ENCODE measurements around the gene THSD1.
"Not testable (repeated sequence)": the region's sequence is repeated elsewhere in the genome, so short reads cannot be mapped to it uniquely, and the experiment has no call there.

THSD1 gene

GRCh38 chr13:52414051-52414450, 8.1 kb upstream of the THSD1 start:
- DNase-seq (ENCODE audit: low spot score) = no peak
- no peak for TF ChIP-seq CTCF (IDR thresholded peaks at IDR 0.05; ENCODE audit: extremely low read depth, insufficient read depth, missing control alignments)
- in situ Hi-C loops (cut with MboI; ENCODE audit: low pct_unique_long_range_greater_than_20kb, low sequenced_read_pairs, unreplicated experiment) = no loop called here

- TF ChIP-seq CTCF (IDR thresholded peaks at IDR 0.05; ENCODE audit: extremely low read depth, insufficient read depth, missing control alignments) = no peak
- in situ Hi-C loops (cut with MboI; ENCODE audit: low pct_unique_long_range_greater_than_20kb, low sequenced_read_pairs, unreplicated experiment) = no loop called here
These were observed 6.2 kb upstream of the THSD1 start for GRCh38 chr13:52412128-52412527.

GRCh38 chr13:52411629-52412028, 5.7 kb upstream of the THSD1 start:
- in situ Hi-C loops (cut with MboI; ENCODE audit: low pct_unique_long_range_greater_than_20kb, low sequenced_read_pairs, unreplicated experiment) = no loop called here
- TF ChIP-seq CTCF (IDR thresholded peaks at IDR 0.05; ENCODE audit: extremely low read depth, insufficient read depth, missing control alignments) = no peak
- peak; percentile 31 for DNase-seq (ENCODE audit: low spot score)

More at GRCh38 chr13:52412128-52412527, 6.2 kb upstream of the THSD1 start:
- DNase-seq (ENCODE audit: low spot score) = no peak

- in situ Hi-C loops (cut with MboI; ENCODE audit: low pct_unique_long_range_greater_than_20kb, low sequenced_read_pairs, unreplicated experiment); DNase-seq (ENCODE audit: low spot score): not testable (repeated sequence)
These were observed 2.2 kb upstream of the THSD1 start for GRCh38 chr13:52408071-52408658.

- DNase-seq (ENCODE audit: low spot score); in situ Hi-C loops (cut with MboI; ENCODE audit: low pct_unique_long_range_greater_than_20kb, low sequenced_read_pairs, unreplicated experiment): not testable (repeated sequence)
These were observed 1.5 kb upstream of the THSD1 start for GRCh38 chr13:52407436-52407835.

- in situ Hi-C loops (cut with MboI; ENCODE audit: low pct_unique_long_range_greater_than_20kb, low sequenced_read_pairs, unreplicated experiment) = no loop called here
- TF ChIP-seq CTCF (IDR thresholded peaks at IDR 0.05; ENCODE audit: extremely low read depth, insufficient read depth, missing control alignments) = no peak
- DNase-seq (ENCODE audit: low spot score) = no peak
These were observed 657 bp upstream of the THSD1 start for GRCh38 chr13:52406629-52407028.

GRCh38 chr13:52405369-52405766, 604 bp downstream of the THSD1 start:
- in situ Hi-C loops (cut with MboI; ENCODE audit: low pct_unique_long_range_greater_than_20kb, low sequenced_read_pairs, unreplicated experiment) = no loop called here
- TF ChIP-seq CTCF (IDR thresholded peaks at IDR 0.05; ENCODE audit: extremely low read depth, insufficient read depth, missing control alignments) = no peak
- DNase-seq (ENCODE audit: low spot score) = no peak

GRCh38 chr13:52399708-52400107, 6.3 kb downstream of the THSD1 start:
- in situ Hi-C loops (cut with MboI; ENCODE audit: low pct_unique_long_range_greater_than_20kb, low sequenced_read_pairs, unreplicated experiment) = no loop called here
- no peak for DNase-seq (ENCODE audit: low spot score)
- no peak for TF ChIP-seq CTCF (IDR thresholded peaks at IDR 0.05; ENCODE audit: extremely low read depth, insufficient read depth, missing control alignments)
